Hematopoietic multipotent progenitor cell treated with erythropoietin and hydrocortisone succinate and interleukin-3 and kit ligand, for 17 days (in vitro differentiated cells): Measurements from ENCODE around the gene DLG5.
A peak's percentile ranks its signal among the peaks of the same experiment; 100 is the strongest.

Experiments used
- DNase-seq: peaks from one replicate; pipeline ENCODE4 v3.0.0-alpha.2; 2015; ENCODE audit warnings: low spot score

Gene DLG5

DNA sequence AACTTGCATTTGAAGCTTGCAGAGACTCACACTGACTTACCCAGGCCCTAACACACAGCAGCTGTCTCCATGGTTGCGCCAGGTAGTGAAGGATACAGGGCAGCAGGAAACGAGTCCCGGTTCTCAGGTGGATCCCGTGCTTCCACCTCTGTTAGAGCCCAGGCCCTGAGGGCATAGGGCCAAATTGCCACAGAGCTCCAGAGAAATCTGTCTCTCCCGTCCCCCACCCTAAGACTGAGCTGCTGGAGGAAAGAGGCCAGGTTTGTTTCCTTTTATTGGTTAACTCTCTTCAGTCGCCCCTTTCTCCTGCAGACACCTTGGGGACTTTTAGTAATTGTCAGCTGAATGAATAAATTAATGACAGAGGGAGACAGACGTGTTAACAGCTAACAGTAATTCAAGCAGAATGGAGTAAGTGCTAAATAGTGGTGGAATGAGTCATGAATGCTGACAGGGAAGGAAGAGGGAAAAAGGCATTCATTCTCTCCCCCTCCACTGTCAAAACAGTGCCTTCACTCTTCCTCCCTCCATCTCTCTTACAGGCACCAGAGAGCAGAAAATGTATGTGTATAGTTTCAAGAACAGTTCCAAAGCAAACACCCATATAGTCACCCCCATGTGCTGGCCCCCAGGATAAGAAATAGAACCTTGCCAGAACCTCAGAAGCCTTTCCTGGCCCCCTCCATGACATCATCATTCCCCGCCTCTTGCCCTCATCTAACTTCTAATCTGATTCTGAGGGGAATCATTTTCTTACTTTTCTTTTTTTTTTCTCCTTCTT lies 16.8 kb upstream of the DLG5 start:
- DNase-seq: no peak

DNA sequence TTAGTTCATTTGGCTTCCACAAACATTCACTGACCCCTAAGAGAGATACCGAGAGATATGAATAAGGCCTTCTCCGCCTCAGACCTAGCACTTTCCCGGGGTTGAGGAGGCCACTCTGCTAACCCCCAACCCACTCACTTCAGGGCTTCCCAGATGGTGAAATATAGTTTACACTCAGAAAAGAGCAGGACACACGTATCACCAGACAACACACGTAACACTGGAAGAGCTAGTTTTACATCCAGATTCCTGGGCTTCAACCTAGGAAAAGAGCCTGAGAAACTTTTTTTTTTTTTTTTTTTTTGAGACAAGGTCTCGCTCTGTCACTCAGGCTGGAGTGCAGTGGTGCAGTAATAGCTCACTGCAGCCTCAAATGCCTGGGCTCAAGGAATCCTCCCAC lies 15.2 kb upstream of the DLG5 start:
- no peak for DNase-seq

DNA sequence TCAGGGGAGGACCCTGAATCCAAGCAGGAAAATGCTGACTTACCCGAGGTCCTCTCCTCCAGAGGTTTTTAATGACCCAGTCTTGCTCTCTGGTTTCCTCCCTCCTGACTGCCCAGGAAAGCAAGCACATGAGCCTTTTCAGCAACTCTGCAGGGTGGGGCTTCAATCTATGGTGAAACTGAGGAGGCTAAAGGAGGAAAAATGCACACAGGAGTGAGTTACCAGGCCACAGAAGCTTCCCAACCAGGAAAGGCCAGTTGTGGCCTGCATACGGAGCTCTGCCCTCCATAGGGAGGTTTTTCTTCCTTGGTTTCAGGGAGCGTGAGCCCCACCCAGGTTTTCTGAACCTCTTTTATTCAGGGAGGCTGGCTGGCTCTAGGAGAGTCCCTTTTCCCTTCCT lies 14.1 kb upstream of the DLG5 start:
- DNase-seq: no peak

DNA sequence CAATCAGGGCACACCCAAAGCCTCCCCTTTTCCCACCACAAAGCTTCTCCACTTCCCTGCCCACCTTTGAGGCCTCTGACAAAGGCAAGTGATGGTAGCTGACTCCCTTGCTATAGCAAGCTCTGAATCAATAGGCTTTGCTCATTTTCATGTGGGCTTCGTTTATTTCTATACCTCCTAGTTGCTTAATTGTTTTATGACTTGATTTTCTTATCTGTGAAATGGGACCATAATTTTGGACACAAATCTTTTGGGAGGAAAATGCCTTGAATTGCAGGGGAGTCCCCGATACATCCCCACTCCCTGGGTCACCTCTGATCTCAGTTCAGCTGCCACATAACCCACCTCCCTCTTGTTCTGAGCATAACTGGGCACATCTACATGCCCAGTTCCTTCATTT lies 13.7 kb upstream of the DLG5 start:
- DNase-seq: no peak

DNA sequence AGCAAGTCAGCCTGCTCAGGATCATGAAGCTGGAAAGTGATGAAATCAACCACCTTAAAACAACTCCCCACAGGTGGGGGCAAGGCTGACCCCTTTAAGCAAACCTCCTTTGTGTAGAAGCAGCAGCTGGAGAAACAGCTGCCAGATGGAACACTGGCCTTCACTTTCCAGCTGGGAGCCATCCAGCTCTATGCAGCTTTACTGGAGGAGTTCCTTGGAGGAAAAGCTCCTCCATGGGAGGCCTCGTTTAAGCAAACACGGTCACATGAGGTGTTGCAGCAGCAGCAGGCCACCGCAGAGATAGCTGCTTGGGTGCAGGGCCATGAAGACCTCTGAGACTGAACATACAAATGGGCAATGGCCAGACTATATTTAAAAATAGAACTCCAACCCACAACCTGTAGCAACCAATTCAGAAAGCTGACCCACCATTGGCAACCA lies 13.0 kb upstream of the DLG5 start:
- no peak for DNase-seq

DNA sequence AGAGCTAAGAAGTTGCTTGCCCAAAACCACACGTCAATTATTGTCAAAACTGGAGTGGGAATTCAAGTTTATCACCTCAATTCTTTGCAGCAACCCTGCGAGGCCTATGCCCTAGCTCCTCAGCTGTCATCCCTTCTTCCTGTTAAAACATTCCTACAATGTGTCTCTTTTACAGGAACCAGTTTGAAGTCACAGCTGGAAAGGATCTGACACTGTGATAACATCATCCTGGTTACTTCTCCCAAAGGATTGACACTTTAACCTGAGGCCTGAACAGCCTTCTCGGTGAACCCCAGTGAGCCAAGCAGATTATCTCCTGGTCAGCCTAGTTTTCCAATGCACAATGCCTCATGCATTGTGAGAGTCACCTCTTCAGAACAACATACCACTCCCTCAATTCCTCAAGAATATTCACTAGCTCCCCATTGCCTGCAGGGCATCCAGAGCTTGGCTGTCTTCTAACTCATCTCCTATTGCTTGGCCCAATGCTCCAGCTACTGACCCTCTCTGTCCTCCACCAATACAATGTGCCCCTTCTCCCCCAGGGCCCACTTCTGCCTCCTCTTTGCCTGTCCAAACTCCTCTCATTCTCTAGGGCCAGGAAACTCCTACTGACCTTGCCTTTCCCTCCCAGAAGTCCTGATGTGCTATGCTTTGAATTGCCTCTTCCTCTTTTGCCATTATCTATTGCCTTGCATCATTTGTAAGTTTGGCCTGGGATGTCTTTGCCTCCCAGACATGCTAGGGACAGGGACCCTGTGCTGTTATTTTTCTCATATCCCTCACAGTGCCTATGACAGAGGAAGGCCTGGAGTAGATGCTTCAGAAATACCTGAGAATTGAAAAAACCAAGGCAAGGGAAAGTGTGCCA lies 10.4 kb upstream of the DLG5 start:
- DNase-seq: no peak

DNA sequence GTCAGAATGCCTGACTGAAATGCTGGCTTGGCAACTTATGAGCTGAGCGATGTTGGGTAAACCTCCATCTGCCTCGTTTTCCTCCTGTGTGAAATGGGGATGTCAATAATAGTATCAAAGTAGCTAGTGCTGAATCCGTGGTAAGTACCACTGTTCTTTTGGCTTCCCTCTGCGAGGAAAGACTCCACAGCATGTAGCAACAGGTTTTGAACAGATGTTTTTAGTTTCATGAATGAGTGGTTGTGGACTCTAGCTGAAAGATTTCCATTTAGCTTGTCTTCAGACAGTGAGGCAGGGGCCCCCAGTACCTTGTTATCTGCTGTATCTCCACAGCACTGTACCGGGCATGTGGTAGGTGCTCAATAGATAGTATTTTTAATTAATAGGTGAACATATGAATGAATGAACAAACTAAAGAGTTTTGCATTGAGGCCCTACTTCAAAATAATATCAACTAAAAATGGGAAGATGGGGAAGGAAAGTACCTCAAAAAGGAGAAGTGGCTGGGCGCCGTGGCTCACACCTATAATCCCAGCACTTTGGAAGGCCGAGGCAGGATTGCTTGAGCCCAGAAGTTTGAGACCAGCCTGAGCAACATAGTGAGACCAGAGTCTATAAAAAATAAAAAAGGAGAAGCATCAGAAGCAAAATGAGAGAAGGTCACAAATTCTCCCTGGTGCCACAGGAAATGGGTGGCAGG lies 5.6 kb upstream of the DLG5 start:
- no peak for DNase-seq

DNA sequence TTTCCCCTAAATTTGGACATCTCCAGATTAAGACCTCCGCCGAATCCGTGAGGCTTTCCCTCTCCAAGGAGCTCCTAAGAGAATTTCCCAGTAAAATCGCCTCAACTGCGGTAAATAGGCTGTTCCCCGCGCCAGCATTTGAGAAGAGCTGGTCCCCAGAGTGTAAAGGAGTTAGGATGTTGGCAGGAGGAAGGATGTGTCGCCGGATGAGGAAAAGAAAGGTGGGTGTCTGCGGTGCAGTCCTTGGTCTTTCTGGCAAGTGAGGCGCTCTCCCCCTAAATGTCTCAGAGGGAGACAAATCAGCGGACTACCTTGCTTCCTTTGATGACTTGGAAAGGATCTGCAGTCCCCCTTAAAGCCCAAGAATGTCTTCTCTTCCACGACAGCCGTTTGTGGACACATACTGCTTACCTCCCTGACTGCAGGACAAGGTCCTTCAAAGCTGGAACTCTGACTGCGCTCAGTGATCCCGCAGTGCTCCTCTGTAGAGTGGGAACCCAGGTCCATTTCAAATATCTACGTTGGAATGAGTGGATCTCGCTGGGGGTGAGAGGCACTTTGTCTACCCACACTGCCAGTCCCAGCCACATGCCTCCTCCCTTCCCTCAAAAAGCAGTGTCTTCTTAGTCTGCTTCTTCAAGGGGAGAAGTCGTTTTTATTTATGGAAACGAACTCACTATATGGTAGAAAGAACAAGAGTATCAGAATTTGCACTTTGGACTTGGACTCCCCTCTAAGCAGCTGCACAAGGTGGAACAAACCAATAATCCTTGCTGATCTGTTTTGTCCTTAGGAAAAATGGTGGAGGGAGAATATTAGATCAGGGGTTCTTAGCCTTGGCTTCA lies 1.1 kb upstream of the DLG5 start:
- no peak for DNase-seq

DNA sequence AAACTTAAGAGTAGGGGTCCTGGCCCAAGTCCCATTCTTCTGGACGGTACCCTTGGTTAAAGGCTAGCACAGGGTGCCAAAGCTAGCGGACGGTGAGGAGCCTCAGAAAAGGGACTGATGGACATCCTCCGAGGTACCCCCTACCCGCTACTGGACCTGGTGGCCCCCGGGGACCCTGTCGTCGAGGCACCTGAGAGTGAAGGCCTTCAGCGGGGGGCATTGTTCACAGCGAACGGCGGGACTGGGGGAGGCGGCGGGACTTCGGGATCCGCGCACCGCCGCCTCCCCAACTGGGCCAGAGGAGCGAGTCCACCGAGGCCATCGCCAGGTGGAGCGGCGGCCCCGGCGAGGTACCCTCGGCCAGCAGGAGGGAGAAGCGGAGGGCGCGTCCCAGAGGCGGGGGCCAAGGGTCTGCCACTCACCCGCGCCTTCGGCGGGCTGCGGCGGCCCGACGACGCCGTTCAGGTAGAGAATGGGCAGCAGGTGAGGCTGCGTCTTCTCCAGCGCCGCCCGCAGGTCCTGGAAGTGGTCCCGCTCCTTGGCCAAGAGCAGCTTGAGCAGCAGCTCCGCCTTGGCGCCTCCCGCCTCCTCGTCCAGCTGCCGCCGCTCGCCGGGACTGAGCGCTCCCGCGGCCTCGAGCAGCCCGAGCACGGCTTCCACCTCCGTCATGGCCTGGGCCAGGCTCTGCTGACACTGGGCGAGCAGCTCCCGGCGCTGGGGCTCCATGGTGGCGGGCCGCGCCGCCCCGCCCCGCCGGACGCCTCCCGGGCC lies 575 bp downstream of the DLG5 start:
- DNase-seq: no peak

DNA sequence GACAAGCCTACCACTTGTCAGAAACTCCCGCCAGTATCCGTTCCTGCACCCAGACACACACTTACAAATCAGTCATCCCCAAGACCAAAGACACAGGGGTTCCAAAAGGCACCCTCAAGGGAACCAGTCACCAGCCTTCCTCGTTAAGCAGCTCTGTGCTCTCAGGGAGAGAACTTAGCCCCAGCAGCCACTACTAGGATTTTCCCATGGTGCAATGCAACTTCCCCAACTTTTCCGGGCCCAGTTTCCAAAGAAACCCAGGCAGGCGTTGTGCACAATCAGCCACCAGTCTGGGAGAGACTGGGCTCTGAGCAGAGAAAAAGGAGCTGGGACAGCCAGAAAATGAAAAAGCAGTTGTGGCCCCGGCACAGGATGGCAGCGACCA lies 1.2 kb downstream of the DLG5 start:
- no peak for DNase-seq

DNA sequence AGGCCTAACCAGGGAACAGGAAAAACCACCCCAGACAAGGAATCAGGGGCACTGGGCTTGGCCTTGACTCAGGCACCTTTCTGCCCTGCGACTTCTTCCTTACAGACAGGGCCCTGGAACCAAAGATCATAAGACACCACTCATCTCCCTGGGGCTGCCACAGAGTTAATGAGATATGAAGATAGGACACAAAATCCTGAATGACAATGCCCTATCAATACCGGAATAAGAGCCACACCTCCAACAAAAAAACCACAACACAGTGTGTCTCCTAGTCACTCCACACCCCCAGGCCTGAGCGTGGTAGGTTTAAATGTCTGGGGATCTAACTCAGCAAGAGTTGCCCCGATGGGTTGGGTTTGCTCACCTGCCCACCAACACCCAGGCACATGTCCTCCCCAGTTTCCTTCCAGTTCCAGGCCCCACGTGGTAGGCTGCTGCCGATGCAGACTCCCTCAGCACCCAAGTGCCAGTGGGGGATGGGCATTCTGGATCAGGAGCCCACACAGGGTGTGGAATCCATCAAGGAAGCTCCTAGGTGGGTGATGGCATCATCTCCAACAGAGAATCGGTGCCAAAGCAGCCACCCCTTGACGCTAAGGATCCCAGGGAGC lies 3.9 kb downstream of the DLG5 start:
- no peak for DNase-seq

DNA sequence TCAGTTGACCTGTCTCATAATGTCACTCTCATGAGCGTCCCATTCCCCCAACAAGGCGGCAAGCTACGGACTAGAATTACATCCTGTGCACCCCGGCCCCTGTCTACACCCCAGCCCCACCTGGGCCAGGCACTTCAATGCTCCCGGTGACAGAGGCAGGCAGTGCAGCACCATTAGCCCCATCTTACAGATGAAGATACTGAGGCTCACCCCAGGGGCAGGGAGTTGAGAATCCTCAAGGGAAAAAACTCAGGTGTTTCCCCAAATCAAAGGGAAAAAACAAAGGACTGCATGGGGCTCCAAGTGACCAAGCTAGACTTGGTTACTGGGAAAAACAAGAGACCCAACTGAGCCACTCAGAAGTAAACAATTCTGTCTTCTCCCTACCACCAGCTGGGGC lies 4.5 kb downstream of the DLG5 start:
- DNase-seq: no peak

DNA sequence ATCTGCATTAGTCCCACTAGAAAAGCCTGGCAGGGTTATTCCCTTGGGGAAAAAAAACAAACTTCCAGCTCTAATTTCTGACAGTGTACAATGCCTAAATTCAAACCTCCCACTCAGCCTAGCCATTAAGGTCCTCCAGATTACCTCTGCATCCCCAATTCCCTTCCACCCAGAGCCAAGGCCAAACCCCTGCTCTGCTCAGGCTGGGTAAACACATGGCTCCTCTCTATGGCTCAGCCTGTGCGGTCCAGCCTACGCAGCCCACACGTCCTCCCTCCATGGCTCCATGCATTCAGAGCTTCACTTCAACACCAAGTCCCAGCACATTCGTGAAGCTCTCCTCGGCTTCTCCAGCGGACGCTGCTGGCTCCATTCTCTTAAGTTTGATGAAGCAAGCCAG lies 5.2 kb downstream of the DLG5 start:
- no peak for DNase-seq

DNA sequence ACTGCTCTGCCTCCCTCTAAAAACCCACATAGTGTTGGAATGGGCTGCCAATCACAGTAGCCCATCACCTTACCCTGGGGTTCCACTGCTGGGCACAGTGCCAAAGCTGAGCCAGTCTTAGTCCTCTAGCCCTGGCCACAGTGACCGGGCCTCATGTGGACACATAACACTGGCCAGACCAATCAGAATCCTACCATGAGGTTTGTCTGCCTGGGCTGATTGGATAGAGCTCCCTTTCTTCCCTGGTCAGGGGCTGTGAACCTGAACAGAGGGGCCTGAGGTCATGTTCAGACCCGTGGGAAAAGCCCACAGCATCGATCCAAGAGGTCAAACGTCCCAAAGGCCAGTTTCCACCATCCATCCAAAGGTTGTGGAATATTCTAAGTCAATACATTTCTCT lies 6.1 kb downstream of the DLG5 start:
- no peak for DNase-seq

DNA sequence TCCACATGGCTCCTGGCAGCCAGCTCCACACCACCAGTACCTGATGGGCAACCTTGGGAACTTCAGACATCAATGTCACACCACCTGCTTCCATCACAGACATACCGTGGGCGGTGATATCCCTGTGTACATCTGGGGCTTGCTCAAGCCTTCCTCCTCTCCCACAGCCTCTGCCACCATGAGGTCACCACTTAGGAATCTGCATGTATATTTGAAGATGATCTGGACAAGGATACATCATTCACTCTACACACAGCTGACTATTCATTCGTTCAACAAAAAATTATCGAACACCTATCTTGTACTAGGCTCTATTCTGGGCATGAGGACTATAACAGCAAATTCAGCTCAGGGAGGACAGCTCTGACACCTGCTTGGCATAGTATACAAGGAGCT lies 6.8 kb downstream of the DLG5 start:
- DNase-seq: no peak

DNA sequence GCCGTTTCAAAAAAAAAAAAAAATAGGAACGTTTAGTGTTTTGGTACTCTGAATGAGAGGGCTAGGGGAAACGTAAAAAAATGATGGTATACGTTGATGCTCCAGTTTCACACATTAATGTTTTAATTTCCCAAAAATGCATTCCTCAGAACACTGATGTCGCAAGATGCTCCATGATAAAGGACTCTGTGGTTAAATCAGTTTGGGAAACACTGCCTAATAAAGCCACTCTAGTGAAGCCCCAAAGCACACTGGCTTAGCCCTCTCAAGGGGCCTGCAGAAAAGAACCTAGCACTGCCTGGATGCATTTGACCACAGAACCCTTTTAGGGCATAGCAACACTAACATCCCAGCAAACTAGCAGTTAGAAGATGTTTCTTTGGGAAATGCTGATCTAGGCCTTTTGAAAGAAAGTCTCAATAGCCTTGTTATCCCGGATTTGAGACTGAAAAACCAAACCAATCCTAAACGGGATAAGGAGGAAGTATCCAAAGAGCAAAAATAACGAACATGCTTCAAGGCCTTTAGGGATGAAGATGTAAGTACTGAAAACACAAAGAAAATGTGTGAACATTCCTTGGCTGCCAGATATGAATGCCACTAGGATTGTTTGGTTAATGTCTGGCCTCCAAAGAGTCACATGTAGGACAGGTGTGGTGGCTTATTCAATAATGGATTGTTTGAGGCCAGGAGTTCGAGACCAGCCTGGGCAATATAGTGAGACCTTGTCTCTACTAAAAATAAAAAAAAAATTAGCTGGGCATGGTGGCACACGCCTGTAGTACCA lies 11.0 kb downstream of the DLG5 start:
- DNase-seq: no peak

DNA sequence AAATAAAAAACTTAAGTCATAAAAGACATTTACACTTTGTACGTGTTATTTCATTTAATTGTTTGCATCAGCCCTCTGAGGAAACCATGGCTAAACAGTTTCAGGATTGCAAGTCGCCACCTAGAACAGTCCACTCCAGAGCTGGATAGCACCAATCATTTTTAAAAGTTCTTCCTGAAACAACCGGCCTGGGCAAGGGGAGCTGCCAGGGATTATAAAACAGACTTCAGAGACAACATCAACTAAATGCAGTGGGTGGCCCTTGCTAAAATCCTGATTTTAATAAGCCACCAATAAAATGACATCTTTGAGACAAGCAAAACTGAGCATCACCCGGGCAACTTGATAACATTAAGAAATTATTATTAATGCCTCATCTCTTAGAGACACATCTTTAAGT lies 13.5 kb downstream of the DLG5 start:
- no peak for DNase-seq

DNA sequence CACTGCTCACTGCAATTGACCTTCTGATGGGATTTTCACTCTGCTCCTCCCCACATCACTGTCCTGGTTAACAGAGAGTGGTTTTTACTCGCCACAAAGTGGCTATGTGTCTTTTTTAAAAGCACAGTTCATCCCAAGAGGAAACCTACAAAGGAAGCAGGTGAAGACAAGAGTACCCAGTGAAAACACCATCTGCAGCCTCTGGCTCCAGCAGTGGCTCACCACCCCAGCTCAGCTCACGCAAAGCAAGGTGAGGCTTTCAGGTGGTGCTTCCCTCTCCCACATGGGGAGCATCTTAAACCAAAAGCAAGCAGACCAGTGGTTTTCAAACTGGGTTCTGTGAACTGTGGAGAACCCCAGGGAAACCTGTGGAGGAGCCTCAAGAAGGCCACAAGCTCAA lies 14.0 kb downstream of the DLG5 start:
- no peak for DNase-seq

DNA sequence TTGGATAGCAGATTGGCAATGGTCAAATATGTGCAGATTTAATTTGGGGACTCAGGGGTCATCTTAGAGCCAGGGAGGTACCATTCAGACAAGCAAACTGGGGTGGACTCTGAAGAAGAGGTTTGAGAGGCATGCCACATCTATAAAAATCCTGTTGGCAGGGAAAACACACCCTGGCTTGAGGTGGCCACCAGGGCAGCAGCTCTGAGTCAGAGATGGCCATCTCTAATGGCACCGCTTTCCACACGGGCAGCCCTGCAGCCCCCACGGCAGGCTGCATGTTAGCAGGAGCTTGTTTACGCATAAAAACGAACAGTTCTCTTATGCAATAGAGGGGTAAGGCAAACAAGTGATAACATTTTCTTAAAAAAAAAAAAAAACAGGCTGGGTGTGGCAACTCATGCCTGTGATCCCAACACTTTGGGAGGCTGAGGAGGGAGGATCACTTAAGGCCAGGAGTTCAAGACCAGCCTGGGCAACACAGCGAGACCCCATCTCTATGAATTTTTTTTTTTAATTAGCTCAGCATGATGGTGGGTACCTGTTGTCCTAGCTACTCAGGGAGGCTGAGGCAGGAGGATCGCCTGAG lies 14.9 kb downstream of the DLG5 start:
- DNase-seq: peak; percentile 15
